Fibroblast of skin of back (primary cell): ENCODE measurements around the gene MEF2A.
A peak's percentile ranks its signal among the peaks of the same experiment; 100 is the strongest.

ENCODE experiments used
- DNase-seq: peaks from one replicate; pipeline ENCODE4 v3.0.0-alpha.2; 2013

Gene MEF2A

DNA sequence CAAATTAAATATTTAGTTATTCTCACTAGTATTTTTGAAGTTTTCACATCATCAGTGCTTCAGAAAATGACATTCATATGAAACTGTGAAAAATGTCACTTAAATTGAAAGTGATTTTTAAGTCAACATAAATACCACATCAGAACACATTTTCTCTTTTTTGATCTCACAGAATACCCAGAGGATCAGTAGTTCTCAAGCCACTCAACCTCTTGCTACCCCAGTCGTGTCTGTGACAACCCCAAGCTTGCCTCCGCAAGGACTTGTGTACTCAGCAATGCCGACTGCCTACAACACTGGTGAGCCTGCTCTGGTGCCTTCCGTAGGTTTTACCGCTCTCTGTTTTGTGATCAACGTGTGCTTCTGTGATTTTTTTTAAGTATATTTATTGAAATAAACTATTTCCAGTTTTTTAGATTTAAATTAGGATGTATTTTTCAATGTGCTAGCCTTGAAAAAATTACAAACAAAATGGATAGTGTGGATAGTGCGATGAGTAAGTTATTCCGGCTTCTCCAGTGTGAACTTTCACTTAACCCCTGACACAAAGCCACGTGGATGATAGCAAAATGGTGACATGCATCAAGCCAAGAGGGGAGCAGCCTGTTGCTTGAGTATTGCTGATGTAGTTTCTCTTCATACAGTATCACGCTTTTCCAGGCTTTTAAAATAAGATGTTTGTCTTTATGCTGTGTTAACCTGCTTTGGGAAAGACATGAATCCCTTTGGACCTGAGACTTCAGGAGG lies 140.9 kb downstream of the MEF2A start:
- no peak for DNase-seq

- peak; percentile 40 for DNase-seq
These were observed 141.9 kb downstream of the MEF2A start for GRCh38 chr15:99707473-99708270.

DNA sequence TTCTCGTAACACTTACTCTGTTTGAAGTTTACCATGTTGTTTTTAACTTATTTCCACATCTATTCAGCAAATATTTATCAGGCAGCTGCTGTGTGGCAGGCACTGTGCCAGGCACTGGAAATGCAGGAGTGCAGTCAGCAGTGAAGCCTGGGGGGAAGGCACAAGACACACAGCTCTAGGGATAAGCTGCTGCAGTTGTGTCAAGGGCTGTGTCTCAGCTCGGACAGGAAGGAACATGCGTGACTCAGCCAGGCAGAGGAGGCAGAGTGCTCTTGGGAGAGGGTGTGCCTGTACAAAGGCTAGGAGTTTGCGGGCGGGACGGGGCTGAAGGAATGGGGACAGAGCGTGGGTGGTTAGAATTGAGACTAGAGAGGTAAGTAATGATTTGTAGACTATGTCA lies 142.8 kb downstream of the MEF2A start:
- peak; percentile 94 for DNase-seq

- DNase-seq: no peak
These were observed 143.6 kb downstream of the MEF2A start for GRCh38 chr15:99709243-99709986.

DNA sequence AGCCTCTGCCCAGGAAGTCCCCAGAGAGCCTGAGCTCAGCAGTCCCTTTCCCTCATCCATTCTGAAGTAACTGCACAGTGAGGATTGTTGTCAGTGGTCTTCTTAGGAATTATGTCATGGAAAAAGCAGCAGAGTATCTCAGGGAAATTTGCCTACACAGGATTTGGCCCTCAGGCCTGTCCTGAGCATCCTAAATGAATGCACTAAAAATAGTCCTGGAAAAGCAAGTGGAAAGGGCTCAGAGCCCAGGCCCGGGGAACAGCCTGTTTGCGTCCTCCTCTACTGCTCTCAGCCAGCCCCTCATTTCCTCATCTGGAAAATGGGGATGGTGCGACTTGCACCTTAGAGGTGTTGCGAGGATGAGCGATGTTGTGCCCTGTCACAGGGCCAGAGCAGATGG lies 145.8 kb downstream of the MEF2A start:
- no peak for DNase-seq

DNA sequence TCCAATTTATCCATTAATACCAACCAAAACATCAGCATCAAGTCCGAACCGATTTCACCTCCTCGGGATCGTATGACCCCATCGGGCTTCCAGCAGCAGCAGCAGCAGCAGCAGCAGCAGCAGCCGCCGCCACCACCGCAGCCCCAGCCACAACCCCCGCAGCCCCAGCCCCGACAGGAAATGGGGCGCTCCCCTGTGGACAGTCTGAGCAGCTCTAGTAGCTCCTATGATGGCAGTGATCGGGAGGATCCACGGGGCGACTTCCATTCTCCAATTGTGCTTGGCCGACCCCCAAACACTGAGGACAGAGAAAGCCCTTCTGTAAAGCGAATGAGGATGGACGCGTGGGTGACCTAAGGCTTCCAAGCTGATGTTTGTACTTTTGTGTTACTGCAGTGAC lies 146.6 kb downstream of the MEF2A start:
- DNase-seq: no peak

GRCh38 chr15:99716540-99717095 lies 150.8 kb downstream of the MEF2A start:
- no peak for DNase-seq

DNA sequence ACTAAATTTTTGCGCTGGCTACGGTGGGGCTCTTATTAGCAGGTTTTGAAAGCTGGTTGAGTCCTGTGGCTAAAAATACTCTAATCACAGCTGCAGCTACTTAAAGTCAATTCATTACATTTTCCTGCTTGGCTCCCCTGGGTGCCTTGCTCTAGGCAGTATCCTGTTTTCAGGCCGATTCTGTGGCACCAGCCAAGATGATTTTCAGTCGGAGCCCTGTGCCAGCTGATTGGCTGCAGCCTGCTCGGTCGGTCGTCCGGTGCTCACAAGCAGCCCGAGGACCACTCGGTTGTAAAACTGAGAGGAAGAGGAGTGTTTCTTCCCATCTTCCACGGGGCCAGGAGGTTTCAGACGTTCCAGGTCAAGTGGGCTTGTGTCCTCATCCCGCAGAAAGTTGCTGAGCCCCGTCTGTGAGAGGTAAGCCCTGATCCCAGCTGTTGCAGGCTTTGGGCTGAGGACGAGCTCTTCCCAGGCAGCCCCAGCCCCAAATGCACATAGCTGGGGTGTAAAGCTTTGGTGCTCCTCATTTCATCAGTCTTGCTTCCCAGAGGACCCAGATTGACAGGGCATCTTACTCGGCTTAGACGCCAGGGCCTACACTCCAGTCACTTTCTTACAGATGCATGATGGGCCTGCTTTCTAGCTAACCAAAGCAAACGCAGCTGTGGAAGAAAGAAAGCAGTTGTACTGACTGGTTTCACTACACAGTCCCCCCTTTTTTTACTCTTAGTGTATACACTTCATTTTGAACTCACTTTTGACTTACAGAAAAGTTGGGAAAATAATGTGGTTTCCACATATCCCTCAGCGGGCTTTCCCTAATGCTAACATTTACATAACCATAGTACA lies 151.6 kb downstream of the MEF2A start:
- DNase-seq: no peak

- DNase-seq: no peak
These were observed 152.6 kb downstream of the MEF2A start for GRCh38 chr15:99718421-99718820.

DNA sequence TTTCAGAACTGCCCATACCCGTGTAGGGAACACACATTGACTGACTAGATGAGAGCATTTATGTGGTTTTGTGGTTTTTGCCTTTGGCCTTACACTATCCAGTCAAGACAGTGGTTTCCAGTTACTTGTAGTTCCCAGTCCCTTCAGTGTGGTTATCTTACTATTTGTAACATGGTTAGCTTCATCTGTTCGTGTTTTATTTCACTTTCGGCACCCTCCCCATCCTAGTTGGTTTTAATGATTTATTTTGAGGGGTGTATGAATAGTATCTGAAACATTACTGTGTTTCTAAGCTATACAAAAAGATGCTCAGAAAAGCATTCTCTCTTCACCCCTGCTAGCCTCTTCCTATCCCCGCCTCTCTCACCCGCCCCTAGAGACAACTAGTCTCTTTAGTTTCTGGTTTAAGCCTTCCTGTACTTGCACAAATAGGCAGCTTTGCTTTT lies 153.3 kb downstream of the MEF2A start:
- peak; percentile 47 for DNase-seq

DNA sequence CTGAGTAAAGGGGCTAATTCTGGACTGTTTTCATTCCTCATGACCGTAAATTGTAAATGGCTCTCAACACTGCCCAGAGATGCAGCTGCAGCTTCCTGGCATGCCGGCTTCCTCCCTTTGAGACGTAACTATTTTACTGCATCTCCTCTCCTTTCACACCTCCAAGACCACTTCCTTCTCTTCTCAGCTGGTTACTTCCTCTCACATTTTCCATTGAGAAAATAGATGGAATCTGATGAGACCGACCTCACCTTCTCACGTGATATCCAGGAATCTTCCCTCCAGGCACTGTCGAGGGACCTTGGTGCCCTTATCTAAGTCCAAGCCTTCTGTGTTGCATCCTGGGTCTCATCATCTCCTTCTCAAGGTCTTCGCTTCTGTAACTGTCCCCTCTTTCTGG lies 154.7 kb downstream of the MEF2A start:
- no peak for DNase-seq

GRCh38 chr15:99721104-99721778 lies 155.5 kb downstream of the MEF2A start:
- DNase-seq: no peak

DNA sequence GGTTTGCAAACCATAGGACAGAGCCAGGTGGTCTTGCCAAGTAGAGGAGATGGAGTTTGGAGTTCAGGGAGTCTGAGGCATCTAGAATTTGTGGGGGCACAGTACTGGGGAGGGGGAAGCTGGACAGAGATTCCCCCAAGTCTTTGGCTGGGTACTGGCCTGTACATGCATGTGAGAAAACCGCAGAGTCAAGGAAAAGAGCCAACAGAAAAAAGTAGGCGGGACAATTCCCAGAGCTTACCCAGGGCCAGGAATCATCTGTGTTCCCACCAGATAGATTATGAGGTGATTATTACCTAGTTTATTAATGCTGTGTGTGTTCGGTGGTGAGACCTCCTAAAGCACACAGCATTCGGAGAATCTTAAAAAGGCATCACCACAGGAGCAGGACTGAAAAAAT lies 156.1 kb downstream of the MEF2A start:
- DNase-seq: no peak

- no peak for DNase-seq
These were observed 156.6 kb downstream of the MEF2A start for GRCh38 chr15:99722406-99722805.

DNA sequence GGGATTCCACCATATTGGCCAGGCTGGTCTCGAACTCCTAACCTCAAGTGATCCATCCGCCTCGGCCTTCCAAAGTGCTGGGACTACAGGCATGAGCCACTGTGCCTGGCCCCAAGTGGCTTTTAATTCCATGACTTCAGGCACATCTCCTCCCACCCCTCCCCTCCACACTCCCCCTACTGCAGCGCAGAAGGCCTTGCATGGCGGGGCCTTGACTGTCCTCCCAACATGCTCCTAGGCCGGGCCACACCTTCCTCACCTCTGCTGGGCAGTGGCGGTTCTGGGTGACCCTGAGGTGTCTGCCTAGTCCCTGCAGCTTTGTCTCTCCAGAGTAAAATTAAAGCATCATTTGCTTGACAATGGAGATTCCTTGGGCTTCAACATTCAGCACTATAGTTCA lies 160.5 kb downstream of the MEF2A start:
- DNase-seq: no peak

DNA sequence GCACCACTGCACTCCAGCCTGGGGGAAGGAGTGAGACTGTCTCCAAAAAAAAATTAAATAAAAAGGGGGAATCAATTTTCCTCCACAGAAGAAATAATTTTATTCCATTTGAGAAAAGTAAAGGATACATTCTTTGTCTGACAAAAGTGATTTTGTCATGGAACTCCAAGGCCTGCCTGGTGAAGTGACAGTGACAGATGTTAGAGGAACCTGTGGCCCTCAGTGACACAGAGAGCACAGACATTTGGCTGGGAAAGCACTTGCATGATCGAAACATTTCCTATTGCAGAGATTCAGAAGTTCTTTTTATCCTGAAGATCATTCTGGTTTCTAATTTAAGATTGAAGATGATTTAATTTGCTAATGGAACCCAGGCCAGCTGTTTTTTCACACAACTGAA lies 161.5 kb downstream of the MEF2A start:
- no peak for DNase-seq

DNA sequence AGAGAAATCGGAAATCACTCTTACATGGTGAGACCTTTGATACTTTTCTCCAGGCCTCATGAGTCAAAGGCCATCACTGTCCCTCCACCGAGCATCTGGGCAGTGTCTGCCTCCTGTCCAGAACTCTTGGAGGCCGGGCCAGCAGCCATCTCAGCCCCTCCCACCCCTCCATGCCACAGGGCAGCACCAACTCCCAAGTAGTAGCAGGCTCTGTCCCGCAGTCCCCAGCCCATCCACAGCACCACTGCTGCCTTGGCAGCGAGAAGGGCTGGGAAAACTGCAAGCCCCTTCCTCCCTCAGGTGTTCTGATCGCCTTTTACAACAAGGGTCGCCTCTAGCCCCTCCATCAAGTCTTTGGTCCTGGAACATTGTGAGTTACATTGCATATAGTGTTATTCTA lies 161.9 kb downstream of the MEF2A start:
- no peak for DNase-seq

GRCh38 chr15:99728916-99729315 lies 163.1 kb downstream of the MEF2A start:
- DNase-seq: no peak

DNA sequence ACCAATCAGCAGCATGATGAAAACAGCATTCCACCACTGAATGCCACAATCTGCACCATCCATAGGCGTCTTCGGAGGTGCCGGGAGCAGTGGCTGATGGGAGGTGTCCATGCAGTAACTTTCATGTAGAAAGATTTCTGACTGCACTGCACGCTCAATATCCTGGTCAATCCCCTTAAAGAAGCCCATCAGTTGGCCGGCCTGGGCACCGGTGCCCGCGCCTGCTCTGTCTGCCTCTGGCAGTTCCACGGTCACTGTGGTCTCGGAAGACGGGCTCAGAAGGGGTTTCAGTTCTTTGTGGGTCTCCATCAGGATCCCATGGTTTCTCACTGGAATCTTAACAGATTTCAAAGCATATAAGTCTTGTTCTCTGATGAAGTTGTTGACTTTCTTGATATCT lies 163.5 kb downstream of the MEF2A start:
- DNase-seq: no peak

DNA sequence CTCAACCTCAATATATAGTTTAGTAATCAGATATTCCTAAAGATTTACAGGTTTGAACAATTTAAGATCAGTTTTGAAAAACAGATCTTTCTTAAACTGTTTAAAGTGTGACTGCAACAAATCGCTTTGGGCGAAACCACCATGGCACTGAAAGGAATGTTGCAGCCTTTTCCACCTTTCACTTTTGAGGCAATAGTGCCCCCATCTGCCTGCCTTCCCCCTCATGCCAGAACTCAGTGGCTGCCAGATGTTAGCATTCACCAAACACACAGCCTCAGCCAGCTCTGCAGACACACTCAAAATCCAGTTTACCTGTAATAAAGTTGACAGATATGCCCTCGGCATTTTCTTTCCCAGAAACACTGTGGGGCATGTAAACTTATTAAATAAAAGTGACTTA lies 164.1 kb downstream of the MEF2A start:
- peak; percentile 54 for DNase-seq

DNA sequence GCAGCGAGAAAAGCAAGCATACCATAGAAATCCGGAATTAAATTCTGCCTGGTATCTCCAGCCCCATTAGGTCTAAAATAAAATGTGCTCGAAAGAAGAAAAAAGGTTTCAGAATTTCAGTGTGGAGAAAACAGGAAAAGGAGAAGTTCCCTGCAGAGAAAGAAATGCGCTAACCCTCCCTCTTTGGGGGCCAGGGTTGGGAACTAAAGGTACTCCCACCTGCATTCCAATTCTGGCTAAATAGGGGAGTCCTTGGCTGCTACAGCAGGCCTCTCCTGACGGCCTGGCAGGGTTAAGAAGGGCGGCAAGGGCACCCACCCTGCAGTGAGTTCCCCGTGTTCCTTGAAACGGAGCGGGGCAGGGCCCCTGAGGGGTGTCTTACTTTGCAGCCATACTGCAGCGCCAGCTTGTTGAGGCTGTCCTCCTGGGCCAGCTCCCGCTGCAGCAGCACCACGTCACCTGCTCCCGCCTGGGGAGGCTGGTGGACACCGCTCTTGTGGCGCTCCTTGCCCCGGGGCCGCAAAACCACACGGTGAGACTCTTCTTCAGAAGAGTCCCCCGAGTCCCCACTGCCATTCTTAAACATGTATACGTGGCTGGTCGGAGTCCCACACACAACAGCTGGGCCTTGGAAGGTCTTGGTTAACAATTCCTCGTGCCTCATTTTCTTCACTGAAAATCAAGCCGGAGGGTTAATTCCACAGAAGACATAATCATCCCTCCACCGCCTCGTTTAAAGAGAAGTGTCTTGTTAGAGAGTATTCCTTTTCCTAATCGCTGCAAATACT lies 165.7 kb downstream of the MEF2A start:
- DNase-seq: no peak
